GM21367 (cell line): ENCODE measurements around the gene CALM1.

Experiments
- ATAC-seq: cut with Tn5 transposase; IDR thresholded peaks from one replicate; pipeline ENCODE4 v1.9.1; 2021; ENCODE audit not compliant: unreplicated experiment

Gene CALM1

DNA sequence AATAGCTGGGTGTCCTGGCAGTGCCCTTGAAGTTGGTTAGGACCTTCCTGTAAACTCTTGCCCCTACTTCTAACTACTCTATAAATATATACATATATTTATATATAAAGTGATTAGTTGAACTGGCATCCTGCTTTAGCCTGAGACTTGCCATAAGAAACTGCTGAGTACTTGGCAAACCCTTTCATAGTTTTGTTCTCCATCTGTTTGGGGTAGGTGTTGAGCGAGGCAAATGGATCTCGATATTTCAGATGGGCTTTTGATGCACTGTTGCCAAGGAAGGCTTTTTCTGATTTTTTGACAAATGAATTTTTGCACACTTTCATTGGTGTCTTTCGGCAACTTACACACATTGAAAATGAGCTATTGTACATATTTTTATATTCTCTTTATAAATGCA is 10.4 kb downstream of the CALM1 start:
- ATAC-seq: no peak

DNA sequence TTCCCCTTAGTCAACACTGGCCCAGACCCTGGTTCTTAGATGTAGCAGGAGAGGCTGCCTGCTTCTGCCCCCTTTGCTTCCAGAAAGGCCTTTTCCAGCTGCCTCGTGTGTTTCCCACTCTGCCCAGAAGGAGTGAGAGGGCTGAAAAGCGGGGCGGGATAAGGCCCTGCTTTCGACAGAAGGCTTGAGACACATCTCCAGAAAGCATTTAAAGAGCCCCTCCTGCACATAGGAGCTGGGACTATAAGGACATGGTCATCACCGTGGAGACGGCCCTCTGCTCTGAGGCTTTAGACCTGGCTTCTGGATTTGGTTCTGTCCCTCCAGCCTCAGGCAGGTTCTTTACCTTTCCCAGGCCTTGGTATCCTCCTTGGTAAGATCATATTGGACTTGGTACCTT is 11.9 kb downstream of the CALM1 start:
- no peak for ATAC-seq

DNA sequence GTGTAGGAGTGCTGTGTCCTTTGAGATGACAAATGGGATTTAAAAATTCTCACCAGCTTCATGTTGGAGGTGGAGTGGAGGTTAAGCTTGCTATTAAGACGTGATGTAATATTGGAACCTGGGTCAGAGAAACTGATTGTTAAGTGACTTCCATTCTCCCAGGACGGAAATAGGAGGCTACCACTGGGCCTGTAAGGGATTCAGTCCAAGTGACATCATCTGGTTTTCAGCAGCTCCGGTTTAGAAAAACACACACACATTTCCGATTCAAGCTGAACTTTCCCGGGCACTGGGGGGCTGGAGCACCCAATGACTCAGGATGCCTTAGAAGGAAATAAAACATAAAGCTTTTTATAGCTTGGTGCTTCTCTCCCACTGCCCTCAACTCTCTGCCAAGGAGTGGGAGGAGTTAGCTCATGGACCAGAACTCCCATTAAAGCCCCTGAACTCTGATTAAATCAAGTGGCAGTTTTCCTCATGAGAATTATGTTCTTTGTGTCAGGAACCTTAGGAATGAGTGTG is 12.4 kb downstream of the CALM1 start:
- no peak for ATAC-seq

DNA sequence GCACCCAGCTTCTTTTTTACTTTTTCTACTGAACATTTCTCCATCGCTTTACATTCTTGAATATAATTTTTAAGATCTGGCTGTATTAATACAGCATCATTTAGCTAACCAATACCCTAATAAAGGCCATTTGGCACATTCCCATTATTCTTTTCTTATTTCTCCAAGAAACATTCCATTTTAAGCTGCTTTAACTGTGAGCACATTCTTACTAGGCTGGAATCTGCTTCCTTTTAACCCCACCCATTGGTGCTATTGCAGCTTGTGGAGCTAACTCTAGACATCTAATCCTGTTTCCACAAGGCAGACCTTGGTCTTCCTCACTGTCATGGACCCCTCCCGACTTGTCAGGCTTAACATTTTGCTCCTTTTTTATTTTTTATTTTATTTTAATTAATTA is 15.2 kb downstream of the CALM1 start:
- no peak for ATAC-seq

DNA sequence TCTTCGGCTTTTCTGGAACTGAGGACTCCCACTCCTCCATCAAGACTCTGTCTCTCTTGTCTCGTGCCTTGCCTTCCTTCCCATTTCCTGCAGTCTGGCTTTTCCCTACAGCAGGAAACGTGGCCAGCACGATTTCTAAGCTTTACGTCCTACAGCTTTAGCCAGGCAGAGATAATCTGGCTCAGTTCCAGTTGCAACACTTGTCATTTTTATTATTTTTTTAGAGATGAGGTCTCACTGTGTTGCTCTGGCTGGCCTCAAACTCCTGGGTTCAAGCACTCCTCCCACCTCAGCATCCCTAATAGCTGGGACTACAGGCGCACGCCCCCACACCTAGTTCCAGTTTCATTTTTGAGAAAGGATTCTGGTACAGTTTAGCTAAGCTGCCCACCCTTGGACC is 19.9 kb downstream of the CALM1 start:
- no peak for ATAC-seq

DNA sequence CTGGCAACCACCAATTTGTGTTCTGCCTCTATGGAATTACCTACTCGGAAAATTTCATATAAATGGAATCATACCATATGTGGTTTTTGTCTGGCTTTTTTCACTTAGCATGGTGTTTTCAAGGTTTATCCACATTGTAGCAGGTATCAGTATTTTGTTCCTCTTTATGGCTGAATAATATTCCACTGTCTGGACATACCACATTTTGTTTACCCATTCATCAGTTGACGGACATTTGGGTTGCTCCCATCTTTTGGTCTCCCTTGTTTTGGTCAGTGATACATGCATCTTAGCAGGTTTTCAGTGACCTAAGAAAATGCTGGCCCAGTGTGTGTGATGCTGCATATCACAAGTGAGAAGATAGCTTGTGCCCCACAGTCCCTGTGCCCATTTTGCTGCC is 21.2 kb downstream of the CALM1 start:
- no peak for ATAC-seq

DNA sequence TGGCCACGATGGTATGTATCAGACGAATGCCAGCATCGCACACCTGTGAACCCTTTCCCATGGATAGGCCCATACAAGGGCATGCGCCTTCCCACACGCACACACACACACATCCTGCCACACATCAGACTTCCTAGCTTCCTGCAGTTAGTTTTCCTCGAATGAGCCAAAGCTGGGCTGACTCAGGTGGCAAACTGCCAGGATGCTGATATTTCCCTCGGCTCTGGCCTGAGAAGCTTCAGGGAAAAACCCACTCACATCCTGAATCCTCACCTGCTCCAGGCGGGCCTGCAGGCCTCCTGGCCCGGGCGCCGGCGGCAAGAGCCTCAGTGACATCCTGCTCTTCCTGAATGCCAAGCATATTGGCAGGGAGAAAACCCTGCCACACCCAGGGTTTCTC is 22.4 kb downstream of the CALM1 start:
- no peak for ATAC-seq

DNA sequence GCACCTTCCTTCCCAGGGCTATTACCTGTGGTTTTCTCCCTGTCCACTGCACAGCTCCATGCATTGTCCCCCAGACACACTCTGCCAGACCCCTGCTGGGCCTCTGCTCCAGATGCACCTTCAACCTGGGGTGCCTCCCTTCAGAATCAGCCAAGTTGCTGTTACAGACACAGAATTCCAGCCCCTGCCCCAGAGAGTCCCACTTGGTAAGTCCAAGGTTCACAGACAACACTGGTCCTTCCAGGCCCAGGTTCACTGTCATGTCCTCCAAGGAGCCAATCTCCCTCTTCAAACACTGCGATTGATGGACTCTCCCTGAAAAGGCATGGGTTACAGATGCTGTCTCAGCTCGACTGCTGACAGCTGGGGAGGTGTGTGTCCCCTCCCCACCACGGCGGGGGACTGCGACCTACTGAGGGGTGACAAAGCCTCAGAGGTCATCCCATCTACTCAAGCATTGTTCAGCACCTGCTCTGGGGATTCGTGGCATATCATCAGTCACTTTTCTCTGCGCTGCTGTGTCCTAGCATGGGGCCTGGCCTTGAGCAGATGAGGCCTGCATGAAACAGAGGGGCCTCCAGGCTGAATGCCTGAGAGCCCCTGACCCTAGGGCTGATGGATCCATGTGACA is 24.3 kb downstream of the CALM1 start:
- ATAC-seq: no peak

DNA sequence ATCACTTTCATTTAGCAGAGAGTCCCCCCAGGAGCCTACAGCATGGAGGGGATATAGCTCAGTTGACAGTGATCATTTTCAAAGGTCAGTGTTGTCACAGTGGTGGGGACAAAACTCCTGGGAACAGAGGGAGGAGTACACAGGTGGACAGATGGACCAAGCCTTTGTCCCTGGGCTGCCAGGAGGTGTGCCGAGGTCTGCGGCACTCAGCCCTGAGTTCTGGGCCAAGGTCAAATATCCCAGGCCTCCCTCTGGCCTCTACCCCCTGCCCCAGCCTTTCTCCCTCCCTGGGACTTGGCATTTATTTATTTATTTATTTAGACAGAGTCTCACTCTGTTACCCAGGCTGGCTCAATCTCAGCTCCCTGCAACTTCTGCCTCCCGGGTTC is 24.8 kb downstream of the CALM1 start:
- ATAC-seq: no peak

DNA sequence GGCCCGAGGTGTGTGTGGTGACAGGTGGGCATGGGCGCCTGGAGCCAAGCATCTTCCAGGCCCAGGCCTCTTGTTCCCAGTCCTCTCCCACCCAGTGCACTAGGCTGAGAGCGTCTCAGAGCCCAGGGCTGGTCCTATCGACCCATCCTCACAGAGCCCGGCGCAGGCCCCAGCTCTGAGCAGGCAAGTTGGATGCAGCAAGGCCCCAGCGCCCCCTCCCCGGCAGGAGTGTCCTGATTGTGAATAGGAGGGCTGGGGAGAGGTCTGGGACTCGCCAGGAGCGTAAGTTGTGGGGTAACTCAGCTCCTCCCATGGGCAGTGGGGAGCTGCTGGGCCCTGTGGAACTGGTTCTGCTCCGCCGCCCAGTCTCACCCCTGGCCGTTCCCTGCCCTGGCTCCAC is 26.3 kb downstream of the CALM1 start:
- ATAC-seq: no peak

DNA sequence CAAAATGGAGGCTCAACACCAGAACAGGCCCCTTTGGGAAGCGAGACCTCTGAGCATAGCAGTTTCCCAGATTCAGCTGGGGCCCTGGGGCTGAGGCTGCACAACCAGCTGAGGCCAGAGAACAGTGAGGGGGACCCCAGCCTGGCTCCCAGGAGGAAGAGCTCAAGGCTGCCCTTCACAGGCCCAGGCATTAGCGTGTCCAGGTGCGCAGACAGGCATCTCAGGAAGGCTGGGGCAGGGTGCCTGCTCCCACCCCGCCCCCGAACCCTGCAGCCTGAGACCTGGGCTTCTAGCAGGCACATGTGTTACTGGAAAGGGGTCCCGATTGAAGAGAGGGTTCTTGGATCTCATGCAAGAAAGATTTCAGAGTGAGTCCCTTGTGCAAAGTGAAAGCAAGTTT is 27.2 kb downstream of the CALM1 start:
- ATAC-seq: no peak

DNA sequence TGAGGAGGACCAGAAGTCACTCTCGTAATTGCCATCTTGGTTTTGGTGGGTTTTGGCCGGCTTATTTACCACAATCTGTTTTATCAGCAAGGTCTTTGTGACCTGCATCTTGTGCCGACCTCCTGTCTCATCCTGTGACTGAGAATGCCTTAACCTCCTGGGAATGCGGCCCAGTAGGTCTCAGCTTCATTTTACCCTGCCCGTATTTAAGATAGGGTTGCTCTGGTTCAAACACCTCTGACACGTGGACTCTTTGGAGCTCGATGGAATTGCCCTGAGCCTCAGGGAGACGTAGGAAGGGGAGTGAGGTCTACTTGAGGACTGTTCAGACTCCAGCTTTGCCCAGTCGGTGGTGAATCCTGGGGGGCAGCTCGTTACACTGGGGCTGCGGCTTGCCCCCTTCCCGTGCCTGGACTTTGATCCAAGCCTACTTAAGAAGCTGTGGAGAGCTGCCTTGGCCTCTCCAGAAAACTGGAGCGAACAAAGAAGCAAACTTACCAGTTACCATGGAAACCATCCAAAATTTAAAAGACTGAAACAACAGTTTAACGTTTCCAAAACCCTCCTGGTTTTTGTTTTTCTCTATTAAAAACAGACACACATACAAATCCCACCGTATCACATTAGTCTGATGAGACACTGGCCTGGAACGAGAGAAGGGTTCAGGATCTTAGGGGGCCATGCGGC is 28.0 kb downstream of the CALM1 start:
- ATAC-seq: no peak

DNA sequence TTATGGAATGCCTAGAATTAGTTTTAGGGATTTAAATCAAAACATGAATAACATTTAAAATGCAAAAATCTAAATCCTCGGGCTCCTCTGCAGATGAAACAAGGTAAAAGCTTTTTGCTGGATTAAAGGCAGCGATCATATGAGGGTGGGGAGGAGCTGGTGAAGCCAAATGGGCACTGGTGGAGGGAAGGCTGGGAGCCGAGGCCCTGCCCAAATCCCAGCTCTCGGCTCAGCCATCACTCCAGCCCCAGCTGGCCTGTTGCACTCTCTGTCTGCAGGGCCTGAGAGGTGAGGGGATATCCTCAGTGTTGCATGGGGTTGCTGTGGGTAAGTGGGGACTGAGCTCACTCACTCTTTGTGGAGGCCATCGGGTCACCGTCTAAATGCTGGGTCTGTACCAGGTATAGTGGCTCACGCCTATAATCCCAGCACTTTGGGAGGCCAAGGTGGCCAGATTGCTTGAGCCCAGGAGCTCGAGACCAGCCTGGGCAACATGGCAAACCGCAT is 28.6 kb downstream of the CALM1 start:
- no peak for ATAC-seq

DNA sequence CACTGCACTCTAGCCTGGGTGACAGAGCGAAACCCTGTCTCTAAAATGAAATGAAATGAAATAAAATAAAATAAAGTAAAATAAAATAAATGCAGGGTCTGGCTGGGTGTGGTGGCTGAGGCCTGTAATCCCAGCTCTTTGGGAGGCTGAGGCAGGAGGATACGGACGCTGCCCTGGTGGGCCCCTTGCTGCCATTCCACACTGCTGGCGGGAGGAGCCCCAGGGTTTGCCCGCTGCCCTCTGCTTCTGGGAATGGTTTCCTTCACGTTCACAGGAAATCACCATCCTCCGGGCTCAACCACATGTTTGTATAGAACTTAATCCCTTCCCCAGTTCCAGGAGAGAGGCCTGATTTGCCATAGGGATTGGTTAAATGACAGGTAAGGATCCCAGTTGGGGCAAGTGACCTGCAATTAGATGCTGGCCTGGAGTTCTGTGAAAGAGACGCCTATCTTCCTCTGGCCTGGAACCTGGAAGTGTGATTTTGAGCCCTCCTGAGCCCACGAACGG is 29.3 kb downstream of the CALM1 start:
- ATAC-seq: no peak

DNA sequence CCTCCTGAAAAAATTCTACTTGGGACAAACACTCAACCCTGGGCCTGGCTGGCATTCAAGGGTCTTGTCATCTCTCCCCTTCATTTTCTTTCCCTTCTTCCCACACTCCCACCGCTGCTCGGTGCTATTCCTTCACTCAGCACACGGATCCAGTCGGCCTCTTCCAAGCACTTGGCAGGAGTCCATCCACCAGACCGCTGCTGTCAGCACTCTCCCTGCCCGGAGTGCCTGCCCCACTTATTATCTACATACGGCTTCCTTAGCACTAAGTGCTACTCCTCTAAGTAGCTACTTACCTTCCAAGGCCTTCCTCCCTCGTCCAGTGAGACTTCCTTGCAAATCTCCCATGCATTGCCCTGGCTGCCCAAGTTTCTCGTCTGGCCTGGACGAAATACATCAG is 29.8 kb downstream of the CALM1 start:
- no peak for ATAC-seq

DNA sequence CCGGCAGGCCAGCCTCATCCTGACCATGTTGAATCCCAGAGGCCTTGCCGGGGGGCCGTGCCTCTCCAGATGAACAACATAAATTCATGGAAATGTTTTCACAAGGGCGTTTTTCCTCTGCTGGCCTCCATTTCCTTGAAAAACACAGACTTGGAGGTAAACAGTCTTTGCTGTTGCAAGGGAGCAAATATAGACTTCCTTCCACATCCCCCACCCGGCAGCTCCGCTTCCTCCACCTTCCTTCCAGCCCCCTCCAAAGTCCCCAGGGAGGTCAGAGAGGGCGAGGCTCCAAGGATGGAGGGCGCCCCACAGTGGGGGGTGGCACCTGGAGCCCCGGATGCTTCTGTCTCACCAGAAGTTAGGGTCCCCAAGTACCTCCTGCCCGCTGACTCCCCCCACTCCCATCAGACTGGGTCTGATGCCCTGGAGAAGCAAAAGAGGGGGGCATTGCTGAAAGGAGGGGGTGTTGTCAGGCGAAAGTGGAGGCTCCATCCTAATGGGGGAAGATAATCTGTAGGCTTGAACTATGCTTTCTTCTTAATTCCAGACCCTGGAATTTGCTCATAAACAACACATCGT is 31.1 kb downstream of the CALM1 start:
- no peak for ATAC-seq

DNA sequence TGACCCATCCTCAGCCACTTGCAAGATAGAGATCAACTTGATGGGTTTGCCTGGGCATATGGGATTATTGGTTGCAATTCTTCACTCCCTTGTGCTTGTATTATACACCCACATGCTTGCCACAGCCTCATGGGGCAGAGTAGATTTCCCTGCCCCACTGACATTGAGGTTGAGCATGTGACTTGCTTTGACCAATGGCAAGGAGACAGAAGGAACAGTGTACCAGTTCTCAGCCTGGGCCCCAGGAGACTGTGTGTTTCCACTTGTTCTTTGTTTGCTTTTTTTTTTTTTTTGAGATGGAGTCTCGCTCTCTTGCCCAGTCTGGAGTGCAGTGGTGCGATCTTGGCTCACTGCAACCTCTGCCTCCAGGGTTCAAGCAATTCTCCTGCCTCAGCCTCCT is 31.8 kb downstream of the CALM1 start:
- no peak for ATAC-seq

DNA sequence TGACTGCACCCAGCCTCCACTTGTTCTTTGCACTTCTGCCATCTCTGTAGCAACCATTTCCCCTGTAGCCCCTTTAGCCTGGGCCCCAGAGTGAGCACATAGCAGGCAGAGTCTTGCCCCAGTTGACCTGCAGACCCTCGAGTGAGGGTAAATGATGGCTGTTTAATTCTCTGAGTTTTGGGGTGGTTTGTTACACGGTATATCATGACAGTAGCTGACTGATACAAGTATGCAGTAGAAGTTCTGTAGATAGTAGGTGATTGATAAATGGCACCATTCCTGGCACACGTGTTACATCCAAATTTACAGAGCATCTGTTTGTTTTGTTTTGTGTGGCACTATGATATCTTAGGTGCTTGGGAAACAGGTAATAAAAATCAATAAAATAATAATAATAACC is 32.4 kb downstream of the CALM1 start:
- no peak for ATAC-seq

DNA sequence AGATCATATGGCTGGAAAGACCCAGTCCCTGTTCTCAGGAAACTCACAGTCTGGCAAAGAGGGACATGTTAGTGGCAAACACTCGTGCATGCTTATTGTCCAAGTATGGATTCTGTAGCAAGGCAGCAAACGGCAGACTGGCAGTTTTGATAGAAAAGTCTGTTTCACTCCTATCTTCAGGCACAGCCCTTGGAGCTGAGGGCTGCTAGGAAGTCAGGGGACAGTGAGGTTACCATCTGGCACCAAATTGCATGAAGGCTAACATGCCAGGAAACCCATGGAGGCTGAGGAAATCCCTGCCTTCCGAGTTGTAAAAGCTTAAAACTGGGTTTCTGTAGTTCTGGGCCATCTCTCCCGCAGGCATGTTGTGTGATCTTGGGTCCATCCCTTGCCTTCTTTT is 32.9 kb downstream of the CALM1 start:
- ATAC-seq: no peak

DNA sequence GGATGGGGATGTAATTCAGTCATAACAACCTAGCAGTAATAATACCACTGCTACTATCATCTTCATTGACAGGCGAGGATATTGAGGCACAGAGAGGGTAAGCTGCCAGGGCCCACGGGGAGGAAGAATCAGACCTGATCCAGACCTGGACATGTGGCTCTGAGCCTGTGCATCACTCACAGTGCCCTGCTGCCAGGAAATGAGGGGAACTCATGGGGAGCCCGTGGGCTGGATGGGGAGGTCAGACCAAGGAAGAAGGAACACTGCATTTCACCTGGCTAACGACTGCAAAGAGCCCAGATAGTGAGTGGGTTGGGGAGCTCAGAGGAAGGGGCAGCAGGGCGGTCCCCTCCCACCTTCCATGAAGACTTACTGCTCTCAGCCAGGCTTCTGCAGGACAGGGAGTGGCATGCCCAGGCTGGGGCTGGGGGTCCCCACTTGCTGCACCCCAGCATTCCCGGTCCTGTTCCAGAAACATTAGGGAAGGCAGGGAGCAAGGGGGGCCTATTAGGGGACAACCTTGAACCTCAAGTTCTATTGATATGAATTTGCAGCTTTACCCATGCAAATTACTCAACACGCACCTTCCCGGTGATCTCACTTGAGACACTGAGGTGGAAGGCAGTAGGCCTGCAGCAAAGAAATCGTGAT is 37.7 kb downstream of the CALM1 start:
- no peak for ATAC-seq

DNA sequence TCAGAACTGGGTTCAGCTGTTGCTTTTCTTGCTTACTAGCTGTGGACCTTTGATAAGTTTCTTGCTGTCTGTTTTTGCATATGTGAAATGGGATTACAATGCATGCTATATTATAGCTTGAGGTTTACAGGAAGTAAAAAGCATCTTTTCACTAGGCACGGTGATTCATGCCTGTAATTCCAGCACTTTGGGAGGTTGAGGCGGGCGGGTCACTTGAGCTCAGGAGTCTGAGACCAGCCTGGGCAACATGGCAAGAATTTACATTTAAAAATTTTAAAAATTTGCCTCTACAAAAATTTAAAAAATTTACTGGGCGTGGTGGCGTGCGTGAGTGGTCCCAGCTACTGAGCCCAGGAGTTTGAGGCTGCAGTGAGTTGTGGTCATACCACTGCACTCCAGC is 42.0 kb downstream of the CALM1 start:
- no peak for ATAC-seq

DNA sequence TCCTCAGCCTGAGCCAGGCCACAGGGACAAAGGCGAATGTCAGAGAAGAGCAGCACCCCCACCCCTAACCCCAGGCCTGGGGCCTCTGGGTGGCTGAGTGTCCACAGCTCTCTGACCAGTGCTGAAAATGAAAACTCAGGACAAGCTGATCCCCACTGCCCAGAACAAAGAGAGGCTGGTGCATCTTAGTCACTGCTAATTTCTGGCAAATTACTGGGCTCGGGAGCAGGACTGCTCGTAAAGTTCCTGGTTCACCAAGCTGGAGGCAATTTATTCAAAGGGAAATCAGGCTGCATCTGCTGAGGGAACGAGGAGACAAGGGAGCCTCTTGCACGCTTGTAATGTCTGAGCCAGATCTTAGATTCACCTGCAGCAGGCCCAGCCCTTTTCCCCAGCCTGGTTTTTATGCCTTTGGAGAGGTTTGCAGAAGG is 43.2 kb downstream of the CALM1 start:
- ATAC-seq: no peak
